BE2C (cell line): ENCODE measurements around the gene CACNA2D2.
A peak's percentile ranks its signal among the peaks of the same experiment; 100 is the strongest.

Experiments
- DNase-seq: peaks from one replicate; pipeline ENCODE4 v3.0.0-alpha.2; 2020
- H3K27me3 ChIP-seq: fragments of 250-450 bp; sonication (Bioruptor Pico); 2 replicates; pipeline ENCODE4 v1.5.1; 2020; ENCODE audit warnings: mild to moderate bottlenecking
- H3K36me3 ChIP-seq: fragments of 250-450 bp; sonication (Bioruptor Pico); 2 replicates; pipeline ENCODE4 v1.5.1; 2020; ENCODE audit warnings: mild to moderate bottlenecking
- H3K4me1 ChIP-seq: fragments of 250-450 bp; sonication (Bioruptor Pico); 2 replicates; pipeline ENCODE4 v1.5.1; 2020
- H3K4me3 ChIP-seq: 2 replicates; pipeline ENCODE4 v1.5.1; 2011; ENCODE audit warnings: low read depth, low read length
- H3K9me3 ChIP-seq: fragments of 250-450 bp; sonication (Bioruptor Pico); 2 replicates; pipeline ENCODE4 v1.5.1; 2020
- TF ChIP-seq, protein P1 (sequence below): IDR thresholded peaks from 2 replicates; pipeline ENCODE4 v1.5.1; 2012; ENCODE audit warnings: mild to moderate bottlenecking, low read depth, low read length

Gene CACNA2D2

GRCh38 chr3:50351323-50351697 is 152.1 kb downstream of the CACNA2D2 start:
- no peaks in the 10 kb centered on the region for H3K9me3 ChIP-seq
- H3K36me3 ChIP-seq, result peaks cover 23% of the 10 kb centered on the region
- TF ChIP-seq, protein P1, sequence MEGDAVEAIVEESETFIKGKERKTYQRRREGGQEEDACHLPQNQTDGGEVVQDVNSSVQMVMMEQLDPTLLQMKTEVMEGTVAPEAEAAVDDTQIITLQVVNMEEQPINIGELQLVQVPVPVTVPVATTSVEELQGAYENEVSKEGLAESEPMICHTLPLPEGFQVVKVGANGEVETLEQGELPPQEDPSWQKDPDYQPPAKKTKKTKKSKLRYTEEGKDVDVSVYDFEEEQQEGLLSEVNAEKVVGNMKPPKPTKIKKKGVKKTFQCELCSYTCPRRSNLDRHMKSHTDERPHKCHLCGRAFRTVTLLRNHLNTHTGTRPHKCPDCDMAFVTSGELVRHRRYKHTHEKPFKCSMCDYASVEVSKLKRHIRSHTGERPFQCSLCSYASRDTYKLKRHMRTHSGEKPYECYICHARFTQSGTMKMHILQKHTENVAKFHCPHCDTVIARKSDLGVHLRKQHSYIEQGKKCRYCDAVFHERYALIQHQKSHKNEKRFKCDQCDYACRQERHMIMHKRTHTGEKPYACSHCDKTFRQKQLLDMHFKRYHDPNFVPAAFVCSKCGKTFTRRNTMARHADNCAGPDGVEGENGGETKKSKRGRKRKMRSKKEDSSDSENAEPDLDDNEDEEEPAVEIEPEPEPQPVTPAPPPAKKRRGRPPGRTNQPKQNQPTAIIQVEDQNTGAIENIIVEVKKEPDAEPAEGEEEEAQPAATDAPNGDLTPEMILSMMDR, result no peak
- H3K27me3 ChIP-seq, result no peaks in the 10 kb centered on the region
- DNase-seq, result no peak
- peaks cover 3% of the 10 kb centered on the region; the same call in 1 of the 2 replicates for H3K4me1 ChIP-seq
- H3K4me3 ChIP-seq, result peak overlapping the region; percentile 77

DNA sequence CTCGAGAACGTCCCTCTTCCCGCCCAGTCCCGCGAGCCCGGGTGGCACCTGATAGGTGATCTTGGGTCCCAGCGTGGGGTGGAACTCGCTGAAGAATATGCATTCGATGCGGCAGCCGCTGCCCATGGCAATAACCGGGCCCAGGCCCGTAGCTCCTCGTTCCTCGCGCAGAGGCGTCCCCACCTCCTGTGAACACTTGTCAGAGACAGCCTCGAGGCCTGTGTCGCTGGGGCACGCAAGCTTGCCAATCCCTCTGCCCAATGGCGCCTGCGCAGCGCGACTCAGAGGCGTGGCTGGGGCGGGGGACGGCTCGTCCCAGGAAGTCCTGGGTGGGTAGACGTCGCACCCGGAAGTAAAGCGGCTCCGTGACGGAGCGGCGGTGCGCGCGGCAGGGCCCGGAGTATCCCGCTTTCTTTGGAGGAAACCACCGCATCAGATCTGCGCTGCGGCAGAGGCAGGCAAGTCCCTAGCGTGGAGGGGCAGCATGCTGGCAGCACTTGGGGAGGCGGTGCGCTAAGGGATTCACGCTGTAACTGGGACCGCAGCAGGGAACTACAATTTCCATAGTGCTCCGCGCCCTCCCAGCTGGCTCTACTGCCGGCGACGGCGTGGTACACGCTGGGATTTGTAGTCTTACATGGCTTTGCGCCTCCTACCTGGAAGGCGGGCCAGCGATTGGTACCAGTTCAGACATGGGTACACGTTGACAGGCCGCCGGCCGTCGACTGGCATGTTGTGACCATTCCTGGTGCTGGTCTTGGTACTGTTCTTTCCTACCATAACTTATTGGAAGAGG is 152.7 kb downstream of the CACNA2D2 start, which contains the start of the genes CYB561D2 and NPRL2:
Gene CYB561D2, plus strand, starts transcription at position 336 of the 796 bp plus-strand sequence. CDS start 572 bp downstream, outside the sequence.
Gene NPRL2, minus strand, starts transcription at position 249 of the 796 bp plus-strand sequence. Its CDS starts 123 bp downstream, at position 126.
- TF ChIP-seq, protein P1, result no peak
- Histone ChIP-seq H3K36me3 (peaks cover 23% of the 10 kb centered on the region), H3K4me1 (peaks cover 3% of the 10 kb centered on the region; the same call in 1 of the 2 replicates), H3K9me3 (no peaks in the 10 kb centered on the region), H3K27me3 (no peaks in the 10 kb centered on the region), H3K4me3 (peak within 1 kb of the TSS; percentile 77)
- peak; percentile 94 for DNase-seq

- no peak for DNase-seq
- TF ChIP-seq, protein P1, result no peak
- H3K4me3 ChIP-seq, result peak overlapping the region; percentile 77
- no peaks in the 10 kb centered on the region for H3K27me3 ChIP-seq
- no peaks in the 10 kb centered on the region for H3K9me3 ChIP-seq
- peaks cover 3% of the 10 kb centered on the region; the same call in 1 of the 2 replicates for H3K4me1 ChIP-seq
- H3K36me3 ChIP-seq, result peaks cover 21% of the 10 kb centered on the region
Measured at GRCh38 chr3:50350213-50350526, 153.3 kb downstream of the CACNA2D2 start.

DNA sequence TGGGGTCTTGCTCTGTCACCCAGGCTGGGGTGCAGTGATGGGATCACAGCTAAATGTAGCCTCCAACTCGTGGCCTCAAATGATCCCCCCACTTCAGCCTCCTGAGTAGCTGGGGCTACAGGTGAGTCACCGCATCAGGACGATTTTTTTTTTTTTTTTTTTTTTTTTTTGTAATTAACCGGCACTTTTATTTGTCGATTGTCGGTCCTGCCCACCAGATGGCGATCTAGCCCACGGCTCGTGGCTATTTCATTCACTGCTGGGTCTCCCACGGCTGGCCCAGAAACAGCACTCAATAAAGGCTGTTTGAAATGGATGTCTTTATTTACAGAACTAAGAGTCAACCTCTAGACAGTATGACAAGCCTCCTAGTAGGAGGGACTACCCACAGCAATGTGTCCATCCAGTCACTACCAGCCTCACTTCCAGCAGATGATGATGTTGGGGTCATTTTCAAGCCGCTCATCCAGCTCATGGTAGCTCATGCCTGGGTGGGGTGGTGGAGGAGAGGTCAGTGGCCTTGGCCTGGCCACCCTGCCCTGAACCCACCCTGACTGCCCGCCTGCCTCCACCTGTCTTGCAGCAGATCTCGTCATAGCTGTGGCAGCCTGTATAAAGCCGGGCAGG is 156.1 kb downstream of the CACNA2D2 start:
- Histone ChIP-seq H3K36me3 (peaks cover 9% of the 10 kb centered on the region), H3K4me1 (peaks cover 3% of the 10 kb centered on the region; the same call in 1 of the 2 replicates), H3K27me3 (no peaks in the 10 kb centered on the region), H3K4me3 (no peak overlapping the region), H3K9me3 (no peaks in the 10 kb centered on the region)
- DNase-seq, result peak; percentile 70
- TF ChIP-seq, protein P1, result peak; percentile 52

DNA sequence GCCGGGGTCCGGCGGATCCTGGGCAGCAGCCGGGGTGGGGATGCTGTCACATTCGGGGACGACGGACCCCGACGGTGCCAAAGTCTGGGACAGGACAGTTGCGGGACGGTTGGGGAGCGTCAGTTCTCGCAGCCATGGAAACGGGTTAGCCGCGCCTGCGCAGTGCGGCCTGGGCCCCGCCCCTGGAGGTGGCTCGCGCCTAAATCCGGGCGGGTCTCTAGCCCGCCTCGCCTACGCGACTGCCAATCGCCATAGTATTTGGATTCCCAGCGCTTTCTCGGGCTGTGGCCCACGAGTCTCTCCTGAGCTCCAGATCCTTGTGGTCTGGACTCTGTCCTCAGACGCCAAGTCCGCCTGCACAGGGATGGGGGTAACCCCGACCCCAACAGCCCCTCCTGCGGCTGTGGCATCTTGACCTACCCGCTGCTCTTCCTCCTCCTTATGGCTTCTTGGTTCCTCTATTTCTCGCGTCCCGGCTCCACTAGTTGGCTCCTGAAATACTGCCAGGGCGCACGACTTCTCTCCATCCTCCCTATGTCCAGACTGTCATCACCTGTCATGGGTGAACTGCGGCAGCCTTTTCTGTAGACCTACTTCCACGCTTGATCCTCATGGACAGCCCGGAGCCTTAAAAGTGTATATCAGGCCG is 157.7 kb downstream of the CACNA2D2 start, which contains the start of gene ZMYND10:
Gene ZMYND10, minus strand, starts transcription at position 147 of the 649 bp plus-strand sequence. CDS start 153 bp downstream, outside the sequence.
- H3K27me3 ChIP-seq, result no peaks in the 10 kb centered on the region
- TF ChIP-seq, protein P1, result no peak
- no peaks in the 10 kb centered on the region for H3K9me3 ChIP-seq
- peaks cover 9% of the 10 kb centered on the region for H3K36me3 ChIP-seq
- peak within 1 kb of the TSS; percentile 48 for H3K4me3 ChIP-seq
- no peaks in the 10 kb centered on the region for H3K4me1 ChIP-seq
- peak; percentile 67 for DNase-seq
